Germinal center (tissue), 1 donor: Measurements from ENCODE around the gene SRCAP.
A peak's percentile ranks its signal among the peaks of the same experiment; 100 is the strongest.

ENCODE experiments used
- DNase-seq: peaks from one replicate; pipeline ENCODE4 v3.0.0; 2012; ENCODE audit warnings: mixed read lengths, low spot score

Gene SRCAP

DNA sequence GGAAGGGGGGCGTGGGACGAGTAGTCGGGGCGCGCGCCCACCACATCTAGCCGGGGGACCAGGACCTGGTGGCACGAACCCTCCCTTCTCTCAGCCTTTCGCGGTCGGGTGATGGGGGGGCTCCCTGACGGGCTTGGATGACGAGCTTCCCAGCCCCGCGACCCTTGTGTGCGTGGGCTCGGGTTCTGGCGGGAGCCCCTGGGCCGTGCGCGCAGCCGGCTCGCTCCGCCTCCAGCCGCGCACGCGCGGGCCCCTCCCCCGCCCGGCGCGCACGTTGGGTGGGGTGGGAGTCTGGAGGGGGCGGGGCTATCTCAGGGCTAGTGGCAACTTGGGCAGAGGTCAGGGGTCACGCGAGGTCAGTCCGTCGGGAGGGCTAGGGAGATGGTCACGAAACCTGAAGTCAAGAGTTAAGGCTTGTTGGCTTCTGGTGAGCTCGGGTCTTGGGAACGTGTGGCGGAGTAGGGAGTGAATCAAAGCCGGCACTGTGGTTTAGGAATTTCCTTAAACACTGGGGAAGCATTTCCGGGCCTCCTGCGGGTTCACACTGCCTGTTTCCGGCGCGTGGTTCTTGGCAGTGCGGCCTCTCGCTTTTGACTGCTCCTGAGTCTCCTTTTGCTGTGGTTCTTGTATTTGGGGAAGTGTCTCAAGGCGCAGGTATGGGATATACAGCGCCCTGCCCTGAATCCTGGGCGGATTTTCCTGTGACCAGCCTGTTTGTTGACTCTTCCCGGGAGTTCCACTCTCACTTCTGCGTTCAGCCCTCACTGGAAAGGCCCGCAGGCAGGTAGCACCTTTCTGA lies at the start of gene SRCAP:
Gene SRCAP (plus strand): TSS at position 356 of the 799 bp plus-strand sequence. CDS start 1,654 bp downstream, outside the sequence.
- peak; percentile 85 for DNase-seq

DNA sequence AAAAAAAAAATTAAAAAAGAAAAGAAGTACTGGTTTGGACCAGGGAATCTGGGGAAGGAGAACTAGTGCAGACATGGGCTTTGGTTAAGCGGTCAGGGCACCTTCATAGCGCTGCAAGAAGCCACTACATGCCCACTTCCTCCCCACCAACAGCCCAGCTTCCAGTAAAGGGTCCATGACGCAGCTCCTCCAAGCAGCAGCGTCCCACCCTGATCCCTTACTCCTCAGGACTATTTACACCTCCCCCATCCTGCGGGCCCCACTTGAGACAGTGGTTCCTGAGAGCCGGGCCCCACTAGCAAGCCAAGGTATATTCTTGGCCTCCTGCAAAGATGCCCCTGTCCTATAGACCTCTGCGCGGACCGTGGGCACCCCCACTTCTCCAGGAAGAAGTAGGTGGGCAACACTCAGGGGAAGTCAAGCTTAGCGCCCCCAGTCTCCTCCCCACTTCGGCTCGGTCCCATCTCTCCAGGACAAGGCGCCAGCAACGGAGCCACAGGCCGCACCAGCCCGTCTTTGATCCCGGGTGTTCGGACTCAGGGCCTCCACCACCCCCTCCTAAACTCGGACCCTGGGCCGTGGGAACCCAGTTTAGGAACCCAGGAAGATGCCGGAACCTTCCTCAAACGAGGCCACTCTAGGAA lies 49.1 kb upstream of the SRCAP start:
- DNase-seq: no peak

DNA sequence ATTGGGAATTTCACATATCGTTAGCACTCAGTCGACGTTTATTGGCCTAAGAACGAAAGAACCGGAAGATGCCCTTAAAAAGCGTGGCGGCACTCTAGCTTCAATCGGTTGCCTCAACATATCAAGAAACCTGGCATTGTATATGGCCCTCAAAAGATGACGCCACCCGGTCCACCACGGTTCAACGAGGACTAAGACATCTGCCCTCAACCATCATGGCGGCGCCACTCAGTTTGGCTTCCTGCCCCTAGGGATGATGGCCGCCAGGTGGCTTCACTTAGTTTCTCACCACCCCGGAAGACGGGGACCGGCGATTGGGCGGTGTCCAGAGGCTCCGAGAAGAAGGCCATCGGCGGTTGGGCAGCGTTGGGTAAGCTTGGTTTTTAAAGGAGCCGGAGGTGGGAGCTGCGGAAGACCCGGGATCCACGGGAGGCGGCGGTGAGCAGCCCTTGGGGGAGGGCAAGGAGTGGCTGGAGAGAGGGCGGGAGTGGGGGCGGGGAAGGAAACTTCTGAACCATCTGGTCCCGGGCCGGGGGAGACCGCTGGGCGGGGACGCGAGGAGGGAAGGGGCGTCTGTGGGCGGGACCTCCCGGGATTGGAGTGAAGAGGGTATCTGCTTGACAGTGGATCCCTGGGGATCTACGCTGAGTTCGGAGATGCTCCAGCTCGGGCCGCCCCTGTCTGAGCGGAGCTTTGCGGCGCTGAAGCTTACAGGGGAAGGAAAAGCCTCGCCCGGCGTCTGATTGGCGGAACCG lies 48.4 kb upstream of the SRCAP start, which contains the start of gene PRR14:
Gene PRR14 (plus strand): TSS at position 592 of the 755 bp plus-strand sequence. CDS start 686 bp downstream, outside the sequence.
- peak; percentile 89 for DNase-seq

DNA sequence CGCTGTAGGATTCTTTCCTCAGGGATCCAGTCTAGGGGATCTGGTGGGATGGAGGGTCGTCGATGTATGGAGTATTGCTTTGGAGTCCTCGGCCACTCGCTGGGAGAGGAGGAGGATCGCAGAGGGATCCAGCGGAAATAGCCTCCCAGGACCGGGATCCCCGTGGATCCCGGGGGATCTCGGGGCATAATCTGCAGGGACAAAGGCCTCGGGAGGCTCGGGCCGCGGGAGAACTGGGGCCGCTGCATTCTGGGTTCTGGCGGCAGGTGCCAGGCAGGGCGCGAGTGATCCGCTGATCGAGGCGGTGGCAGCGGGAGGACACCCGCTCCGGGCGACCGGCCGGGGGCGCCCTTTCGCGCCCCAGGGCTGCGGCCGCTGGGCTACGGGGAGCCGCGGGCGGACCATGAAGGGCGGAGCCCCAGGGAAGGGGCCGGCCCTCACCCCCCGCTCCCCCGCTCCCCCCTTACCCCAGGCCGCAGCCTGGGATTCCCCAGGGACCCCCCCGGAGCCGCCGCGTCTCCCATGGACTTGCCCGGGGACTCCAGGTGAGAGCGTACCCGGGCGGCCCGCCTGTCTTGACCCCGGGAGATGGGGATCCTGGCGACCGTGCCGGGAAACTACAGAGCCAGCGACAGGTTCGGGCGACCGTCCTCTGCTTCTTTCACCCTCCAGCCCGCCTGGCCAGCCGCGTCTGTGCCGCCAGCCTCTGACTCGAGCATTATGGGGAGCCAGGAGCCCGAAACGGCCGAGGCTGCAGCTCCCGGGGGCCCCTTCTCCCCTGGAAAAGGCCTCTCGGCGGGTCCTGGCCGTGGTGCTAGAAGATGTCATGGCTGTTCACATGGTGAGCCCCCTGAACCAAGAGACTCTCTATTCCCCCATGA lies 47.6 kb upstream of the SRCAP start:
- peak; percentile 82 for DNase-seq

GRCh38 chr16:30652005-30652296 lies 47.0 kb upstream of the SRCAP start:
- no peak for DNase-seq

- DNase-seq: no peak
These were observed 46.3 kb upstream of the SRCAP start for GRCh38 chr16:30652718-30653117.

- no peak for DNase-seq
These were observed 44.1 kb upstream of the SRCAP start for GRCh38 chr16:30654856-30655255.

GRCh38 chr16:30655815-30656347 lies 43.1 kb upstream of the SRCAP start:
- no peak for DNase-seq

DNA sequence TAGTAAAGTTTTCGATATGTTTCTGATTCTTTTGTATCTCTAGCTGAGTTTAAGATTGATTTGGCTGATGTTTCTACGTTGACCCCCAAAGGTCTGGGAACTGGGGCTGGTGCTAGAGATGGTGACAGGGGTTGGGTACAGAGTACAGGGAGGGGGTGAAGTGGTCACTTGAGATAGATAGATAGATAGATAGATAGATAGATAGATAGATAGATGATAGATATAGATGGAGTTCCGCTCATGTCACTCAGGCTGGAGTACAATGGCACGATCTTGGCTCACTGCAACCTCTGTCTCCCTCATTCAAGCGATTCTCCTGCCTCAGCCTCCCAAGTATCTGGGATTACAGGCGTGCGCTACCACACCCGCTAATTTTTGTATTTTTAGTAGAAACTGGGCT lies 42.6 kb upstream of the SRCAP start:
- no peak for DNase-seq

DNA sequence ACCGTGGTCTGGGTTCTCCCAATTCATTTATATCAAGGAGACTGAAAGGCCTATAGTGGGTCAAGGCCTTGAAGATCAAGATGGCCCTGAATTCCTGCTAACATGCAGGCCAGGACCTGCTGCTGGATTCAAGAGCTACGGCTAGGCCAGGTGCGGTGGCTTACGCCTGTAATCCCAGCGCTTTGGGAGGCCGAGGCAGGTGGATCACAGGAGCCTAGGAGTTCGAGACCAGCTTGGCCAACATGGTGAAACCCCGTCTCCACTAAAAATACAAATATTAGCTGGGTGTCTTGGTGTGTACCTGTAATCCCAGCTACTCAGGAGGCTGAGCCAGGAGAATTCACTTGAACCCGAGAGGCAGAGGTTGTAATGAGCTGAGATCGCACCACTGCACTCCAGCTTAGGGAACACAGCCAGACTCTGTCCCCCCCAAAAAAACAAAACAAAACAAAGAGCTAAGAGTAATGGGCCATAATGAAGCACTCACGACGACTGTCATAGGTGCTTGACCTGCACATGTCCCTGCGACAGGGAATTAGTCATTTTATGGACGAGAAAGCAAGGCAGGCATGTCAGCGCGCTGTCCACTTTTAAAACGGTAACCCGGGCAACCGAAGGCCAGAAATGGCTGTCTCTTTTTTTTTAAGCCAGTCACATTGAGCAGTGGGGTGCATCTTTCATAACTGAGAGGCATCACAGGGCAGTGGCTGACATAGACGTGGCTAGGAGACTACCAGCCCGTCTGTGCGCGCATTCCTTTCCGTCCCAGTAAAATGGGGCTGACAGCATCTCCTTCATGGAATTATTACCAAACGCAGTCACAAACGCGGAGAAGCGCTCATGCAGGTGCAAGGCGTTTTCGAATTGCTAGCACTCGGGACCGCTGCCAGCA lies 41.8 kb upstream of the SRCAP start:
- DNase-seq: no peak

GRCh38 chr16:30657866-30658730 lies 40.9 kb upstream of the SRCAP start, which contains the start of gene FBRS:
Gene FBRS, plus strand, starts transcription at chr16:30658431. Its CDS starts 1,088 bp downstream, at chr16:30659519.
- peak; percentile 98 for DNase-seq

- peak; percentile 87 for DNase-seq
These were observed 40.1 kb upstream of the SRCAP start for GRCh38 chr16:30658731-30659506.

GRCh38 chr16:30659507-30660423 lies 39.2 kb upstream of the SRCAP start:
- DNase-seq: no peak

GRCh38 chr16:30660424-30661261 lies 38.3 kb upstream of the SRCAP start:
- DNase-seq: peak; percentile 47

DNA sequence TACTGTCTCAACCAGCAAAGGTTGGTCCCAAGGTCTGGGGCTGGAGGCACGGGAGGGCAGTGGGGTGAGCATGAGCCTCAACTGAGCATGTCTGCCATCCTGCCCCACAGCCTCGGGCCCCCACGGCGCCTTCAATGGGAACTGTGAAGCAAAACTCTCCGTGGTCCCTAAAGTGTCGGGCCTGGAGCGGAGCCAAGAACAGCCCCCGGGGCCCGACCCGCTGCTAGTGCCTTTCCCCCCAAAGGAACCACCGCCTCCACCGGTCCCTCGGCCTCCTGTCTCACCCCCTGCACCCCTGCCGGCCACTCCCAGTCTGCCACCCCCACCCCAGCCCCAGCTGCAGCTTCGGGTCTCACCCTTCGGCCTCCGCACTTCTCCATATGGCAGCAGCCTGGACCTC lies 36.5 kb upstream of the SRCAP start:
- DNase-seq: no peak

DNA sequence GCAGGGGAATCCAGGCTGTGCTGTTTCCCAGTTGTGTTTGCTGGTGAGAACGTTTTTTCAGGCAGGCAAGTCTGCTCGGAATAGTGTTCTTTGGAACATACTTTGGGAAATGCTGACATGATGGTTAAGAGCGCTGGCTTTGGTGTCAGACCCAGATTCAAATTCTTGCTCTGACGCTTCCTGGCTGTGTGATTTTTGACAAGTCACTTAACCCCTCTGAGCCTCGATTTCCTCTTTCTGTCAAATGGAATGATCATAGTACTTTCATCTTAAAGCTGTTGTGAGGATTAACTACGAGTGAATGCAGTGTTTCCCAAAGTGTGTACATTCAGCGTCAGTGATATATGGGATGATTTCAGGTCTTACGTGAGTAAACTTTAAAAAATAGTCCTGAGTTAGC lies 35.9 kb upstream of the SRCAP start:
- DNase-seq: no peak

GRCh38 chr16:30663820-30664219 lies 35.2 kb upstream of the SRCAP start:
- DNase-seq: no peak
